GM18520 (cell line): ENCODE data around the gene ARHGAP15.

ENCODE experiments used
- ATAC-seq: cut with Tn5 transposase; IDR thresholded peaks from one replicate; pipeline ENCODE4 v1.9.1; 2021; ENCODE audit not compliant: unreplicated experiment

The ARHGAP15 gene

GRCh38 chr2:143440411-143441012 is 311.3 kb downstream of the ARHGAP15 start:
- ATAC-seq: no peak

GRCh38 chr2:143442193-143442592 is 313.0 kb downstream of the ARHGAP15 start:
- ATAC-seq: no peak

GRCh38 chr2:143451642-143452281 is 322.5 kb downstream of the ARHGAP15 start:
- ATAC-seq: peak; percentile 72

- ATAC-seq: no peak
Measured at GRCh38 chr2:143452817-143453451, 323.7 kb downstream of the ARHGAP15 start.

GRCh38 chr2:143453981-143454511 is 324.8 kb downstream of the ARHGAP15 start:
- no peak for ATAC-seq

GRCh38 chr2:143455317-143455716 is 326.1 kb downstream of the ARHGAP15 start:
- ATAC-seq: no peak

- ATAC-seq: no peak
Measured at GRCh38 chr2:143458258-143459190, 329.3 kb downstream of the ARHGAP15 start.

- no peak for ATAC-seq
Measured at GRCh38 chr2:143460382-143460781, 331.2 kb downstream of the ARHGAP15 start.

GRCh38 chr2:143463719-143464118 is 334.5 kb downstream of the ARHGAP15 start:
- ATAC-seq: peak; percentile 68

GRCh38 chr2:143466391-143466790 is 337.2 kb downstream of the ARHGAP15 start:
- ATAC-seq: no peak

- ATAC-seq: no peak
Measured at GRCh38 chr2:143467011-143467410, 337.8 kb downstream of the ARHGAP15 start.

GRCh38 chr2:143468341-143468888 is 339.2 kb downstream of the ARHGAP15 start:
- ATAC-seq: peak; percentile 60

- no peak for ATAC-seq
Measured at GRCh38 chr2:143469323-143469722, 340.1 kb downstream of the ARHGAP15 start.

GRCh38 chr2:143471550-143471949 is 342.3 kb downstream of the ARHGAP15 start:
- no peak for ATAC-seq

GRCh38 chr2:143473216-143473615 is 344.0 kb downstream of the ARHGAP15 start:
- ATAC-seq: no peak

- no peak for ATAC-seq
Measured at GRCh38 chr2:143473820-143474219, 344.6 kb downstream of the ARHGAP15 start.

- ATAC-seq: no peak
Measured at GRCh38 chr2:143474586-143474985, 345.4 kb downstream of the ARHGAP15 start.

- ATAC-seq: no peak
Measured at GRCh38 chr2:143475041-143475776, 346.0 kb downstream of the ARHGAP15 start.

- peak; percentile 78 for ATAC-seq
Measured at GRCh38 chr2:143476336-143477087, 347.3 kb downstream of the ARHGAP15 start.
